GM21723 (cell line): ENCODE data around the gene AGBL1.

Experiments
- ATAC-seq: cut with Tn5 transposase; IDR thresholded peaks from one replicate; pipeline ENCODE4 v1.9.1; 2021; ENCODE audit warnings: mild to moderate bottlenecking, moderate library complexity; ENCODE audit not compliant: unreplicated experiment

AGBL1 gene

DNA sequence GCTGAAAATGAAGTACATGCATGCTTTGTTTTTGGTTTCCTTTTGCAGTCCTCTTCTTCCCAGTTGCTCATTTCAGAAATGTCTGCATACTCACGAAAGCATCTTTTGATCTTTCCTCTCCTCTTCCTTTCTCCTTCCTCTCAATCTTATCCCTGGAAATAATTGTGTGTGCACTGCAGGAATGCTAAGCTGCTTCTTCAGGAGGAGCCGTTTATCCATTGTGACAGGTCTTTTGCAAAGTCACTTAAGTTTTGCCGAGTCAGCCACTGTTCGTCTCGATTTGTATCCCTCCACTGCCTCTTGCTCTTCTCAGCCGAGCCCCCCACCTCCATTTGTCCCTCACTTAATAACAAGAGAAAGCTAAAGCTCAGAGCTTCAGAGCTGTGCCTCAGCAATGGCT lies 597.6 kb downstream of the AGBL1 start:
- ATAC-seq = no peak

GRCh38 chr15:86685263-86685662 lies 605.6 kb downstream of the AGBL1 start:
- no peak for ATAC-seq

GRCh38 chr15:86689006-86689405 lies 609.3 kb downstream of the AGBL1 start:
- no peak for ATAC-seq

DNA sequence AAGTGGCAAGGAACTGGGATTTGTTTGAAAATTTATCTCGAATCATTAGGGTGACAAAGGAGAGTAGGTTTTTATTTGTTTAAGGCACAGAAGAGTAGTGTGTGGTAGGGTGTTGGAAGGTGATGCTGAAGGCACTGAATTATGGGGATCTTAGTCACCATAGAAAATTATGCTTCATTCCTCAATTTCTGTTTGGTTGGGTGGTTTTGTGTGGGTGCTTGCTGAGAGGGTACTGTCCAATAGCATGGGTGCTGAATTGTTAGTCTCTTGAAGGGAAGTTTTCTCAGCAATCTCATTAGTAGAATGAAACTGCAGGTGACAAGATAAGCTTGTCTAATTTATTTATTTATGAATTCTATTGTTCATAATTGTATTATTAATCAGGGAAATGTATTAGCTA lies 610.9 kb downstream of the AGBL1 start:
- ATAC-seq = no peak

DNA sequence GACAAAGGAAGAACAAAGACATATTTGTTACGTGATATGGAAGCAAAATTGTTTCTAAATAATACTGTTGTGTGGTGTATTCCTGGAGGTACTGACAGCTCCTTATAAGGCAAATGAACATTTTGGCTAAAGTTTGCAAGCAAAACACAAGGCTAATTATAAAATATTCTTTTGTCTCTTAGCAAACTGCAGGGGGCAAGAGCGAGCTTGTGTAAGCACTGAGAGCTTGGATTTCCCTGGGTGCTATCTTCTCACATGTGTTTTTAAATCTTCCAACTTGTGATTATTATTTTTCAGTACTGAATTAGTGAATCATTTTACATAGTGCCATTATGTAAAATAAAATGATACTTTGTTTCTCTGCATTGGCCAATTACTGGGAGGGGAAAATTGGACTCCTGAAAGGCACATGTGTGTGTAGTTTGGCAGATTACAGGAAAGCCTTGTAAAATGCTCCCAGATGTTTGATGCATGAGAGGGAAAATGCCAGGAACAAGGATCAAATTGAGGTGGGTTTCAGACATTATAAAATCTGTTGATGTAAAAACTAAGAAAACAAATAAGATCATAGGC lies 611.5 kb downstream of the AGBL1 start:
- ATAC-seq = no peak

DNA sequence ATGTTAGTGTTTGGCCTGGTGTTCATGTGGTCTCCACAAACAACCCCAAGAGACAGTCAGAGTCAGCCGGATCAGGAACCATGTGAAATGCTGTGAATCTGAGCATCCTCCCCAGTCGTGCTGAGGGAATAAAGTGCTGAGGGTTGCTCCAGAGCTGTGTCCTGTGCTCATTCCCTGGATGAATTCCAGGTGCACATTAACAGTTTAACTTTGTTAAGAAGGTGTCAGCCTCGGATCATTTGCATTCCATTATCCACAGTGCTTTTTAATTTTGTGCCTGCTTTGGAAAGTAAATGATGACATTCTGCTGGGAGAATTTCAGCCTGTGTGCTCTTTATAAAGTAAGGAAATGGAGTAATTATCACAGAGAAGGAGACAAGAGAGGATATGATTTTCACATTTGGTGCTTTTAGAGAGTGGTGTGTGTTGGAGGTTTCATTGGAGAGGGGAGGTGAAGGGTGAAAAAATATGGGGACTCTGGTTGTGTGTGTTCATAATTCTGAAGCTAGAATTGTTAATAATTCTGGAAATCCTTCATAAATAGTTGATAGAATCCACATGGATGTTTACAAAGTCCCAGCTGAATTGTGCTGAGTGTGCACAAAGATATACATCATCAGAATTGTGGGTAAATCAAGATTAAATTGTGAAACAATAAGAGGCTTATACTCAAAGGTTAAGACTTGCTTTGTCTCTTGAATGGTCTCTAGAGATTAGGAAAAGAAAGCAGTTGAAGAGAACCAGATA lies 621.4 kb downstream of the AGBL1 start:
- no peak for ATAC-seq

GRCh38 chr15:86701611-86701963 lies 621.9 kb downstream of the AGBL1 start:
- ATAC-seq = no peak

DNA sequence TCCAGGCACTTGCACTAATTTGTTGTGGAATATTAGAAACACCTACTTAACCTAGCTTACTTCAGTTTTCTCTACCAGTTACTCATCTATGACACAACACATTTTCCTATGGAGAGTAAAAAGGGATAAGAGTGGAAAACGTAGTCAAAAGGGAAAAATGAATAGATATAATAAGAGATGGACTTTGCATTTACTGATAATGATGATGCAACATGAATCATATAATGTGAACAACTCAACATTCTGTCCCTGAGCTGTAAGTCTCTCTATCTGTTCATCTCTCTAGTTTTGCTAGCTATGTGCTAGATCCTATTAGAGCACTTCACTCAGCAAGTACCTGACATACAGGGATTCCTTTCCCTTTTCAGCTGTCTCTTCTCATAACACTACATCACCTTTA lies 627.1 kb downstream of the AGBL1 start:
- no peak for ATAC-seq

DNA sequence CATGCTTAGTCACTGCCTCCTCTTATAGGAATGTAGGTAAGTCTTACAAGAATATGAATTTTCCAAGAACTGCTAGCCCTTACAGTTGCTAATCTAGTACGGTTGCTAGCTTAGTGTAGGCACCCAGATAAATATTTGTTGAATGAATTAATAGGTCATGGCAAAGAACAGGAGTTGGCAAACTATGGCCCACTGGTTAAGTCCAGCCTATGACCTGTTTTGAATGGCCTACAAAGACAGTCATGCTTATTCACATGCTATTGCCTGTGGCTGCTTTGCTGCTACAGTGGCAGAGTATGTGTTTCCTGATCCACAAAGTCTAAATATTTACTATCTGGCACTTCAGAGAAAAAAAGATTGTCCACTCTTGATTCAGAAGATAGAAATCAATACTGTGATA lies 631.8 kb downstream of the AGBL1 start:
- no peak for ATAC-seq

DNA sequence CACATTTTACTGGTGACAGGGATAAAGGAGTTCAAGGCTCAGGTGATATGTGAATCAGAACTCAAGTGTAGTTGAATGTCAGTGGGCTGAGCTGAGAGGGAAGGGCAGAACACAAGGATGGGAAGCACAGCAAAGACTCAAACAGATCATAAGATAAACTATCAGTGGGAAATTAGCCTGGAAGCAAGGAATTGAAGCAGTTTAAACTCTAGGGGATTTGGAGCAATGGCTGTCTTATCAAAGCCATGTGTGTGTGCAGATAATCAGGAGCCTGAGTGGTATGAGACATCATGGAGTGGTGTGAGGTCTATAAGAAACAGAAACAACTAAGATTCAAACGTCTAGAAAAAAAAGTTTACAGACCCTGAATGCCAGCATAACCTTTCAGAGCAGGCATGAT lies 634.6 kb downstream of the AGBL1 start:
- ATAC-seq = no peak

DNA sequence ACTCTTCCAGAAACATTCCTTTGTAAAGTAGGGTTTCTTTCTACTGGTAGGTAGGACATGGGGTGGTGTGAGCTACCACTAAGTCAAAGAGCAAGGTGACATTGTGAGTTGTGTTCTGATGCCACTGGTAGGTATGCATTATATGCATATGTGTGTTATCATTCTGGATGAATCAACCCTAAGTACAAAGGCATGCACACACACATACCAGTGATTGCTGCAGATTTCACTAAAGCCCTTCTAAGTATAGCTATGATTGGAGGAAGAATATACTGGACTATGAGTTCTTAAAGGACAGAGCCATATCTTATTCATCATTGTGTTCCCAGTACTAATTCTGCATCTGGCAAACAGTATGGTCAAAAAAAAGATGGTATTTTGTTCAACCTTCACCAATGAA lies 646.0 kb downstream of the AGBL1 start:
- ATAC-seq = no peak

GRCh38 chr15:86735247-86736040 lies 655.8 kb downstream of the AGBL1 start:
- ATAC-seq = no peak

DNA sequence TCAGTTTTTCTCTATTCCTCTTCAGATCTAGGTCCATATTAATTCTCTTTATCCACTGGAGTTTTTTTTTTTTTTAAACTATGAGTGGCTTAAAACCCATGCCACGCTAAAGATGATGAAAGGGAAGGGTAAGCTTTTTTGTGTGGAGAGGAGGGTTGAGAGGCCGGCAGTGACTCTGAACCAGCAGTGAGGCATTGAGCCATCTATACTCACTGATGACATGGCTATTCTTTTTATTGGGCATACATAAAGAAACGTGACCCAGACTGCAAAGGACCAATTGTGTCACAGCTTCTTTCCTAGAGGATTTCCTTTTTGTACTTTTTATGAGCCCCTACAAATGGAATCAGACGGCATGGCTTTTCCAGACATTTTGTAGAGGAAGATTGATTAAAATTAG lies 662.2 kb downstream of the AGBL1 start:
- ATAC-seq = no peak

GRCh38 chr15:86743283-86743903 lies 663.7 kb downstream of the AGBL1 start:
- ATAC-seq = no peak

DNA sequence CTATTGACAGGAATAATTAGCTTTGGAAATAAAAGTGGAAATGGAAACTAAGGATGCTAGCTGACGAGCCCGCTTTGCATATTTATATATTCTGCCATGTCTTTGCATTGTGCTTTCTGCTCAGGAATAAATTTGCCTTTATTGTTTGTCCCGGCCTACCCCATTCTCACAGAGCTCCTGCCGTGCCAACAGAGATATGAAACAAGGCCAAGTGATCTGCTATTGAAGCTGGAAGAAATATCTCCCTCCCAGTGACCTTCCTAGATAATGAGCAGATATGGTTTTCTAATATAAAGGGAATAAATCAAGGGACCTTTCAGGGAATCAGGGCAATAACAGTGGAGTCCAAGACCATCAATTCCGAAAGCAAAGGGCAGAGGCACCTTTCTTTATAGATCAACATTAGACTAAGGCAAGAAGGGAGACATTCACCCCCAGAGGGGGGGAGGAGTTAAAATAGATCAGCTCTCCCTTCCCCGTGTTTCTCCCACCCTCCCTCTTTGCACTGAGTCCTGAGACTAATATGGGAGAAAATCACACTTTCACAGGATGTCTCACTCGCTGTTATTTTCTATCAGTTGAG lies 664.6 kb downstream of the AGBL1 start:
- ATAC-seq = no peak

DNA sequence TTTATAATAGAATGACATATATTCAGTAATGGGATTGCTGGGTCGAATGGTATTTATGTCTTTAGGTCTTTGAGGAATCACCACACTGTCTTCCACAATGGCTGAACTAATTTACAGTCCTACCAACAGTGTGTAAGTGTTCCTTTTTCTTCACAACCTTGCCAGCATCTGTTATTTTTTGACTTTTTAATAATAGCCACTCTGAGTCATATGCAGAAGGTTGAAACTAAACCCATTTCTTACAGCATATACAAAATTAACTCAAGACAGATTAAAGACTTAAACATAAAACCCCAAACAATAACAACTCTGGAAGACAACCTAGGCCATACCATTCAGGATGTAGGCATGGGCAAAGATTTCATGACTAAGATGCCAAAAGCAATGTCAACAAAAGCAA lies 671.4 kb downstream of the AGBL1 start:
- no peak for ATAC-seq

GRCh38 chr15:86754846-86755245 lies 675.2 kb downstream of the AGBL1 start:
- ATAC-seq = no peak

DNA sequence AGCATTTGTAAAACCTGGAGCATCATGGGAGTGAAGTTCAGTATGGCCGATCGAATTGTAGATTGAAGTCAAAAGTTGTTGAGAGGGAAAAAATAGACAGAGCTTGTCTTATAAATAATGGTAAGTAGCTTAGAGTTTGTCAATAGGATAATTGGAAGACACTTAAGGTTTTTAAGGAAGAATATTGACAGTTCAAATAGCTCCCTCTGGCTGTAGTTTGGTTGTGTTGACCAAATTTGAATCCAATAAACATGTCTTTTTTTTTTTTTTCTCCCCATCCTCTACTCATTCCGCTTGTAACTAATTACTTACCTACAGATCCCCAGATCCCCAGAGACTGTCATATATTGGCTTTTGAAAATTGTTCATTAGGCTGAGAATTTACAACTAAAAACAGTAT lies 677.0 kb downstream of the AGBL1 start:
- no peak for ATAC-seq

- ATAC-seq = no peak
Observed at GRCh38 chr15:86759800-86760523, 680.3 kb downstream of the AGBL1 start.

DNA sequence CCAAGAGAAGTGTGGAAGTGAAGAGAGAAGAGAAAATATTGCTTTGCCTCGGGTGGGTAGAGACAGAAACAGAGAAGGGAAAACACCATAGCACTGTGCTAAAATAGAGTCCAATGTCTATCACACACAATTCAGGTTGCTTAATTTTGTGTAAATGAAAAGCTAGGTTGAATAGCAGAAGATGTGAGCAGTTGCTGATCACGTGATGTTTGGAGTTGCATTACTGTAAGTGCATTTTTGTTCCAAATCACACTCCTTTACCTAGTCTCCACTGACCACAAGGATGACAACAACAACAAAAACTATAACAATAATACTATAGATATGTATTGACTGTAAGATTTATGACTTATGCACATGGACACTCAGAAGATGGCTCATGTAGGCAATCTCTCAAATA lies 683.2 kb downstream of the AGBL1 start:
- ATAC-seq = no peak

- ATAC-seq = no peak
Observed at GRCh38 chr15:86764021-86764420, 684.4 kb downstream of the AGBL1 start.
